NT2/D1 (cell line): ENCODE data around the gene HSH2D.
A peak's percentile ranks its signal among the peaks of the same experiment; 100 is the strongest.

Experiments used
- DNase-seq: peaks from one replicate; pipeline ENCODE4 v3.0.0-alpha.2; 2011; ENCODE audit warnings: low read depth, low spot score
- H3K27me3 ChIP-seq: 2 replicates; pipeline ENCODE4 v1.6.0; 2011; ENCODE audit warnings: mild to moderate bottlenecking; ENCODE audit not compliant: insufficient read length, insufficient read depth
- H3K36me3 ChIP-seq: 2 replicates; pipeline ENCODE4 v1.6.1; 2011; ENCODE audit warnings: mild to moderate bottlenecking, low read length, mixed read lengths; ENCODE audit not compliant: insufficient read depth, insufficient read length
- H3K4me1 ChIP-seq: 2 replicates; pipeline ENCODE4 v1.5.1; 2011; ENCODE audit not compliant: insufficient read depth, insufficient read length
- H3K4me3 ChIP-seq: 2 replicates; pipeline ENCODE4 v1.5.1; 2011; ENCODE audit warnings: low read depth; ENCODE audit not compliant: insufficient read length
- H3K9ac ChIP-seq: 2 replicates; pipeline ENCODE4 v1.6.0; 2011; ENCODE audit warnings: low read depth; ENCODE audit not compliant: insufficient read length
- H3K9me3 ChIP-seq: 2 replicates; pipeline ENCODE4 v1.5.1; 2011; ENCODE audit warnings: mild to moderate bottlenecking, low read length; ENCODE audit not compliant: insufficient read depth
- SUZ12 ChIP-seq: IDR thresholded peaks from 2 replicates; pipeline ENCODE4 v1.6.1; 2011; ENCODE audit not compliant: insufficient read length, insufficient read depth; ENCODE audit errors: extremely low read depth
- YY1 ChIP-seq: IDR thresholded peaks from 2 replicates; pipeline ENCODE4 v1.6.1; 2011; ENCODE audit not compliant: insufficient read length, insufficient read depth
- ZNF274 ChIP-seq: IDR thresholded peaks from 2 replicates; pipeline ENCODE4 v1.6.1; 2011; ENCODE audit warnings: mild to moderate bottlenecking, low read depth, low read length

HSH2D gene

GRCh38 chr19:16100524-16100923 lies 43.0 kb upstream of the HSH2D start:
- H3K9ac ChIP-seq: no peak overlapping the region
- no peaks in the 10 kb centered on the region for H3K9me3 ChIP-seq
- peaks cover 81% of the 10 kb centered on the region for H3K36me3 ChIP-seq
- H3K4me3 ChIP-seq: no peak overlapping the region
- H3K27me3 ChIP-seq: no peaks in the 10 kb centered on the region
- no peak for DNase-seq
- TF ChIP-seq SUZ12: no peak
- TF ChIP-seq YY1: no peak
- TF ChIP-seq ZNF274: no peak
- no peaks in the 10 kb centered on the region for H3K4me1 ChIP-seq

DNA sequence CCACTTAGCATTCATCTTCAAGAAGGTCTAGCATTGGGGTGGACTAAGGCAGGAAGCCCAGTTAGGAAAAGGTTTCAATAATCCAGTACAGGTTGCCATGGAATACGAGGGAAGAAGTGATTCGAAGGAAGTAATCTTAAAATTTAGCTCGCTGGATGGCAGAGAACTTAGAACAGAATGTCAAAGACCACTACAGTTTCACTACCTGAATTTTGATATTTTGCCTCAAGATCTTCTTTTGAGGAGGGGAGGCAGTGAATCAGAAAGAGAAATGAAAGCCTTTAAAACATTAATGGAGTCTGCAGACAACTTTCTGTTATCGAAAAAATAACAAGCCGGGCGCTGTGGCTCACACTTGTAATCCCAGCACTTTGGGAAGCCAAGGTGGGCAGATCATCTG lies 38.8 kb upstream of the HSH2D start:
- TF ChIP-seq ZNF274: no peak
- no peak for TF ChIP-seq YY1
- no peak for TF ChIP-seq SUZ12
- no peak for DNase-seq
- no peak overlapping the region for H3K9ac ChIP-seq
- H3K9me3 ChIP-seq: no peaks in the 10 kb centered on the region
- H3K4me3 ChIP-seq: no peak overlapping the region
- peaks cover 41% of the 10 kb centered on the region for H3K36me3 ChIP-seq
- peaks cover 5% of the 10 kb centered on the region for H3K4me1 ChIP-seq
- H3K27me3 ChIP-seq: no peaks in the 10 kb centered on the region

DNA sequence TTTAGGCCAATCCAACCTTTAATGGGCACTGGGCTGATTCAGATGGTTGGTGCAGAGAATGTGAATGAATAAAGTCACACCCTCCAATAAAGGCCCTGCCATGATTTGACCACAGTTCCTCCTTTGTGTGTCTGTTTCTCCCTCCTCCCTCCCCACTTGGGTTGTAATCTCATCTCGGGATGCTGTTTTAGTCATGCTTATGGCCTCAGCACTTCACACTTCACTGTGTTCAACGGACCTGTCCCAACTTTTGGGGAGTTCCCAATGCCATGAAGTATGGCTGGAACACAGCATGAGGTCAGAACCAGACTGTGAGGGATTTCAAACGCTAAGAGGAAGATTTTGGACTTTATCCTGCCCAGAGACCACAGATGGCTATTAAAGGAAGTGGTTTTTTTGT lies 37.4 kb upstream of the HSH2D start:
- Histone ChIP-seq H3K9me3 (no peaks in the 10 kb centered on the region), H3K4me1 (peaks cover 5% of the 10 kb centered on the region), H3K27me3 (no peaks in the 10 kb centered on the region), H3K4me3 (no peak overlapping the region), H3K36me3 (peaks cover 27% of the 10 kb centered on the region), H3K9ac (no peak overlapping the region)
- TF ChIP-seq YY1 (no peak), ZNF274 (no peak), SUZ12 (no peak)
- DNase-seq: no peak

- no peak for TF ChIP-seq YY1
- no peak for TF ChIP-seq SUZ12
- no peak for TF ChIP-seq ZNF274
- Histone ChIP-seq H3K9me3 (no peaks in the 10 kb centered on the region), H3K4me1 (peaks cover 20% of the 10 kb centered on the region), H3K27me3 (no peaks in the 10 kb centered on the region), H3K4me3 (peak within 1 kb of the TSS; percentile 99), H3K9ac (peak within 1 kb of the TSS; percentile 98), H3K36me3 (peaks cover 36% of the 10 kb centered on the region)
- DNase-seq: peak; percentile 98
Observed at GRCh38 chr19:16111160-16111908, 32.2 kb upstream of the HSH2D start, which contains the start of gene RAB8A. Gene RAB8A, plus strand, starts transcription at chr19:16111889. Its CDS starts 13 bp downstream, at chr19:16111902.

DNA sequence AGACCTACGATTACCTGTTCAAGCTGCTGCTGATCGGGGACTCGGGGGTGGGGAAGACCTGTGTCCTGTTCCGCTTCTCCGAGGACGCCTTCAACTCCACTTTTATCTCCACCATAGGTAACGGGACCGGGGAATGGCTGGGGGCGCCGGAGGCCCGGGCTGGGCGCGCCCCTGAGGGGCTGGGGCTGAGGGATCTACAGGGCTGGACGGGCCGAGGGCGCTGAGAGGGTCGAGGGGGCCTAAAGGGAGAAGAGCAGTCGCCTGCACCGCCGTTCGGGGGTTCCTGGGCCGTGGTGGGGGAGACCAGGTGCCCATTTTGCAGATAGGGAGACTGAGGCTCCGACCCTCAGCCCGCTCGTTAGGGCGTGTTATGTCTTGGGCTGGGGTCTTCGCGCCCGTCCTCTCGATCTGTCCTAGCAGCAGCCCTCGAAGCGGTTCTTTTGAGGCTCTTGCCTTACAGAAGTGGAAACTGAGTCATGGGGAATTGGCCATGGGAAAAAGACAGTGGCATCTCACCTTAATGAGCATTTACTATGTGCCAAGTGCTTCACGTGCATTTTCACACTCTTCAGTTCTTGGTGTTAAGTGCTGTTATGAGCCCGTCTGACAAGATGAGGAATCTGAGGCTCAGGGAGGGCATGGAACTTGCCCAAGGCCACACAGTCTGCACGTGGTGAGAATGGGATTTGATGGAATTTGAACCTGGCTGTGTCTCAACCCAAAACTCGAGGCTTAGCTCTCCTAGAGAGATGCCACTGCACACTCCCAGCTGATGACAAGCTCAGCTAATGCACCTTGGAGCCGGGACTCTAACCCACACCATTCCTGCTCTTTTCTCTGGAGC lies 31.4 kb upstream of the HSH2D start:
- no peaks in the 10 kb centered on the region for H3K9me3 ChIP-seq
- H3K27me3 ChIP-seq: no peaks in the 10 kb centered on the region
- peaks cover 37% of the 10 kb centered on the region for H3K36me3 ChIP-seq
- DNase-seq: no peak
- H3K4me1 ChIP-seq: peaks cover 20% of the 10 kb centered on the region
- TF ChIP-seq YY1: peak; percentile 56
- no peak for TF ChIP-seq SUZ12
- peak overlapping the region; percentile 98 for H3K9ac ChIP-seq
- peak overlapping the region; percentile 99 for H3K4me3 ChIP-seq

DNA sequence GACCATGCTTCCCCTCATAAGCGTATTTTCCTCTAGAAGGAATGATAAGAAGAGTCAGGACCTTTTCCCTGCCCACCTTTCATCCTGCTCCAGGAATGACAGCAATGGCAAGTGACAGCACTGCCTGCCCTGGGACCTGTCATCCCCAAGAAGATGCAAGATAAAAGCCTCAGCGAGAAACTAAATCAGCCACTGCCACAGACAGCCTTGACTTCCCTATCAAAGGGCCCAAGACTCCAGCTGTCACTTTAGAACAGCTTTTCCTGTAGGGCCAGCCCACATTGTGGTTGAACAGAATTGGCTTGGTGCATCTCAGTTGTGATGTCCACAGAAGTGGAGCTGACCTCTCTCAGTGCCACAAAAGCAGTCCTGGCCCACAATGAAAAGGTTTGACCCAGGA lies 30.7 kb upstream of the HSH2D start:
- H3K4me1 ChIP-seq: peaks cover 15% of the 10 kb centered on the region
- peaks cover 42% of the 10 kb centered on the region for H3K36me3 ChIP-seq
- H3K4me3 ChIP-seq: peak overlapping the region; percentile 99
- no peaks in the 10 kb centered on the region for H3K27me3 ChIP-seq
- DNase-seq: no peak
- peak overlapping the region; percentile 98 for H3K9ac ChIP-seq
- no peaks in the 10 kb centered on the region for H3K9me3 ChIP-seq
- TF ChIP-seq SUZ12: no peak
- no peak for TF ChIP-seq ZNF274
- no peak for TF ChIP-seq YY1

GRCh38 chr19:16113727-16114126 lies 29.8 kb upstream of the HSH2D start:
- peaks cover 52% of the 10 kb centered on the region for H3K36me3 ChIP-seq
- H3K9me3 ChIP-seq: no peaks in the 10 kb centered on the region
- H3K4me1 ChIP-seq: peaks cover 15% of the 10 kb centered on the region
- no peak for DNase-seq
- H3K27me3 ChIP-seq: no peaks in the 10 kb centered on the region
- no peak overlapping the region for H3K4me3 ChIP-seq
- TF ChIP-seq ZNF274: no peak
- TF ChIP-seq SUZ12: no peak
- no peak for TF ChIP-seq YY1
- no peak overlapping the region for H3K9ac ChIP-seq
